Stimulated activated CD4-positive, alpha-beta T cell treated with anti-CD3 and anti-CD28 coated beads, TNF-alpha, amount 100 ng/mL, for 1 hour (primary cell): Measurements from ENCODE around the gene RNU6-9.
"Not testable (repeated sequence)": the region's sequence is repeated elsewhere in the genome, so short reads cannot be mapped to it uniquely, and the experiment has no call there.

Experiments
- DNase-seq, 3 donors: peaks; one replicate each; pipeline ENCODE4 v3.0.0-alpha.2; 2020; ENCODE audit warnings: low read depth in 3 of 3, low spot score in 1 of 3

RNU6-9 gene

DNA sequence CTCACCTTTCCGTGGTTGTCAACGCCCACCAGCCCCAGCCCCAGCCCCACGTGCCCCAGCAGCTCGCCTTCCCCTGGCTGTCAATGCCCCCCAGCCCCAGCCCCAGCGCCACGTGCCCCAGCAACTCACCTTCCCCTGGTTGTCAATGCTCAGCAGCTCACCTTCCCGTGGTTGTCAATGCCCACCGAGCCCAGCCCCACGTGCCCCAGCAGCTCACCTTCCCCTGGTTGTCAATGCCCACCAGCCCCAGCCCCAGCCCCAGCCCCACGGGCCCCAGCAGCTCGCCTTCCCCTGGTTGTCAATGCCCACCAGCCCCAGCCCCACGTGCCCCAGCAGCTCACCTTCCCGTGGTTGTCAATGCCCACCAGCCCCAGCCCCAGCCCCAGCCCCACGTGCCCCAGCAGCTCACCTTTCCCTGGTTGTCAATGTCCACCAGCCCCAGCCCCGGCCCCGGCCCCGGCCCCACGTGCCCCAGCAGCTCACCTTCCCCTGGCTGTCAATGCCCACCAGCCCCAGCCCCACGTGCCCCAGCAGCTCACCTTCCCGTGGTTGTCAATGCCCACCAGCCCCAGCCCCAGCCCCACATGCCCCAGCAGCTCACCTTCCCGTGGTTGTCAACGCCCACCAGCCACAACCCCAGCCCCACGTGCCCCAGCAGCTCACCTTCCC, 15.2 kb upstream of the RNU6-9 start:
- DNase-seq: not testable (repeated sequence)

GRCh38 chr19:878751-879561, 14.3 kb upstream of the RNU6-9 start:
- not testable (repeated sequence) for DNase-seq

DNA sequence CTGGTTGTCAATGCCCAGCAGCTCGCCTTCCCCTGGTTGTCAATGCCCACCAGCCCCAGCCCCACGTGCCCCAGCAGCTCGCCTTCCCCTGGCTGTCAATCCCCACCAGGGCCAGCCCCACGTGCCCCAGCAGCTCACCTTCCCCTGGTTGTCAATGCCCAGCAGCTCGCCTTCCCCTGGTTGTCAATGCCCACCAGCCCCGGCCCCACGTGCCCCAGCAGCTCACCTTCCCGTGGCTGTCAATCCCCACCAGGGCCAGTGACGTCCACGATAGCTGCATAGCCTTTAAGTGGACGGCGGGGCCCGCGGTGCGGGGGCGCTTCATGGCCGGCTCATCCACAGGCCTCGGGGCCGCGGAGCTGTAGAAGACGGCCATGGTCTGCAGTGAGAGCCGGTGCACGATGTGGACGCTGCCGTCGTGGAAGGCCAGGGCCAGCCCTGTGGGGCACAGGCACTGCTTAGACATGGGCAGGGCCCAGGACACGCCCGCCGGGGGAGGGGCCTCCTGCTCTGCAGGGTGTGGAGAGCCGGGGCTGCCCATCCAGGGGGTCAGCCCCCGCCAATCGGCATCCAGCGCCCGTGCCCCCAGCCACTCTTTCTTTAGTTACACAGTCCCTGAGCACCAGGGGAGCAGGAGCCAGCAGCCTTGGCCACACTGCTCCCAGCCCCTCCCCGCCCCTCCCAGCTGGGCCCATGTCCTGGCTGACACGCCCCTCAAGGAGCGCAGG, 13.4 kb upstream of the RNU6-9 start:
- DNase-seq: no peak

- DNase-seq: no peak
Observed at GRCh38 chr19:881385-882071, 11.8 kb upstream of the RNU6-9 start.

GRCh38 chr19:882871-883497, 10.3 kb upstream of the RNU6-9 start:
- DNase-seq: no peak

DNA sequence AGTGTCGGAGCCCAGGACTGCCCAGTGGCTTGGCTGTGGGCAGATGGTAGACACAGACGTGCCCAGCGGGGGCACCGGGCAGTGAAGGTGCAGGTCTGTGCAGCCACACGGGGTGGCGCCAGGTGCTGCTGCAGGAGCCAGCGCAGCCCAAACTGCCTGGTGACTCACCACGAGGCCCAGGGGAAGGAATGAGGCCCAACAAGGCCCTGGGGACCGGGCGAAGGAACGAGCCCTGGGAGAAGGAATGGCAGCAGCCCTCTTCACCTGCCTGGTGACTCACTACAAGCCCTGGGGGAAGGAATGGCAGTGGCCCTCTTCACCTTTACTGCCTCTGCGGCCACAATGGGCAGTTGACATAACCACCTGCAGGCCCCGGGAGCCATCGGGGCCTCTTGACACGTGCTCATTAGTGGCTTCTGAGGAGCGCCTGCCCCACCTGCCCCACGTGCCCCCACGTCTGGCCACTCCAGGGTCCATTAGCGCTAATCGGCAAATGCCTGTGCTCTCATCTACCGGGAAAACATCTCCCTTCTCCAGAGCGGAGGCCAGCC, 9.5 kb upstream of the RNU6-9 start:
- no peak for DNase-seq

DNA sequence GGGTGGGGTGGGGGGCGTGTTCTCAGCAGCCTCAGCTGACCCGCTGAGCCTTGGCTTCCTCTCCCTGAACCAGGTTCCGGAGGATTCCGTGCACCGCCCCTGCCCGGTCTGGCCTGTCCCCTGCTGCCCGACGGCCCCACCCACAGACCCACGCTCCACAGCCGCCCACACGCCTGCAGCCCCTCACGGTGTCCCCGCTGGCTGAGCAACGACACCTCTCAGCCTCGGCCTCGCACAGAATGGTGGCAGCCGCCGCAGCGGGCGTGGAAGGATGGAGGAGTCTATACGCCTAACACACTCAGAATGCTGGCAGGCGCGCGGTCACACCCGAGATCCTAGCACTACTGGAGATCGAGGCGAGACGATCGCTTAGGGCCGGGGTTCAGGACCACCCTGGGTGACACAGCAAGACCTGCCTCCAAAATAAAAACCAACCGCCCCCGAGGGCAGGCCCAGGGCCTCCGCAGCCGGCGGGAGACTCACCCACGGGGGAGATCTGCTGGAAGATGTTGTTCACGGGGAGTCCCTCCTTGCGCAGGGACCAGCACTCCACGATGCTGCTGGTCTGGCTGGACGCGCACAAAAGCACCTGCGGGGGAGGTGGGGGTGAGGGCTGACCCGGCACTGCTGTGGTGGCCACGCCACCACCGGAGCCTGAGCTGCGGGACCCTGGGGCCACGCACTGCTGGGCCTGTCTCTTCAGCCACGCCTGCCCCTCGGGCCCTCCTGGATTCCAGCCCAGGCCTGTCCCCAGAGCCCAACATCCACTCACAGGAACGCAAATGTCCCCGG, 8.7 kb upstream of the RNU6-9 start:
- no peak for DNase-seq

DNA sequence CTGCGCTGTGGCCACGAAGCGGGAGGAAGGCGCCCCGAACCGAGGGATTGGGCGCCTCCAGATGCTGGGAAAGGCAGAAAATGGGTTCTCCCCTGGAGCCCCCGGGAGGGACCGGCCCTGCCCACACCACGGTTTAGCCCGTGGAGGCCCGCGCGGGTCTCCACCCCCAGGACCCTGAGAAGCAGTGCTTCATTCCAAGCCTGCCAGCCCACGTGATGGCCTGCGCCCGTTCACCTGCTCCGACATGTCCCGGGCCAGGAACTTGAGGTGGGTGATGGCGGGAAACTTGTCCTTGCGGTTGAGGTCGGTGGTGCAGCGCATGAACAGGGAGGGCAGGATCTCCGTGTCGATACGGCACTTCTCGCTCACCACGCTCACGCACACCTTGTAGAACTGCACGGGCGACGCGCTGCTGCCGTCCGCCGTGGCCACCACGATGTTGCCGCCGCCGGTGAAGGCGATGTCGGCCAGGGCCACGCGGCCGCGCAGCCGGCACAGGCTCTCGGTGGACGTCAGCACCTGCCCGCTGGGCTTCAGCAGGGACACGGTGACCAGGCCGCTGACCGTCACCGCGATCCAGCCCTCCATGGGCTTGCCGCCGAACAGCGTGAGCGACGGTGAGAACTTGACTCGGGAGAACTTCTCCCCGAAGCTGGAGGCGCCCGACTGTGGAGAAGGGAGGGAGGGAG, 7.6 kb upstream of the RNU6-9 start:
- DNase-seq: no peak

DNA sequence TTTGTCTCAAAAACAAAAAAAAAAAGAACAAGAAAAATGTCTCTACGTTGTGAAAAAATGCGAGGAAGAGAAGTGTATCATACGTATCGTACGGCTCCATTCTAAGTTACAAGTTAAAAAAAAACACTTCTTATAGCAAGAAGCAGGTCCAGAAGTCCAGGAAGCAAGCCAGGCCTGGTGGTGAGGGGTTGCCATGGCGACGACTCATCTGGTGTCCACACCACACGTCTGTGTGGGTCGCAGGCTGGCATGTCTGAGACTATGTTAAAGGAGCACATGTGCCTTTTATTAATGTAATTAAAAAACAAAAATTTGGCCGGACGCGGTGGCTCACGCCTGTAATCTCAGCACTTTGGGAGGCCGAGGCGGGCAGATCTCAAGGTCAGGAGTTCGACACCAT, 6.2 kb upstream of the RNU6-9 start:
- DNase-seq: no peak

- no peak for DNase-seq
Observed at GRCh38 chr19:887599-887998, 5.7 kb upstream of the RNU6-9 start.

GRCh38 chr19:888581-889385, 4.5 kb upstream of the RNU6-9 start:
- peak in 1 of 3 donors; percentile 26 for DNase-seq

DNA sequence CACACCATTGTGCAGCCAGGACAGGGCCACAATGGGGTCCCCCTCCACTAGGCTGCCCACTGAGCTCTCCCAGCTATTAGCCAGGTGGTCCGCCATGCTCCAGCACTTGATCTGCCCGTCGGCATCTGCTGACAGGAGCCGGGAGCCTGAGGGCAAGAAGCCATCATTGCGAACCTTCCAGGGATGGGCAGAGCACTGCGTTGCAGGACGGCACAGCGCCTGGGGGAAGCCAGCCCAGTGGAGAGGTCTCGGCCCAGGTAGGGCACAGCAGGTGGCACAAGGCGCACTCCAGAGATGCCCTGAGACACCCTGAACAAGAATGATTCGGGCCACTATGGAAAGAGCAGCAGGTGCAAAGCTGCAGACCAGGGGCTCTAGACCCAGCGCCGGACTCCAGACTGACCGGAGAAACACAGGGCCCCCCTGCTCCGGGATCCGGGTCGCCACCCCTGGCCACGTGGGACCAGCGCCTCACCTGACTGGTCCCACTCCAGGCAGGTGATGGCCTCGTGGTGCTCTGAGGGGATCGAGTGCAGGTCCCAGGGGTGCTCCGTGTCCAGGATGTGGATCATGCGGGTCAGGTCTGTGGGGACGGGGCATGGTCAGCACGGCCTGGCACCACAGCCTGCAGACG, 3.5 kb upstream of the RNU6-9 start:
- no peak for DNase-seq

DNA sequence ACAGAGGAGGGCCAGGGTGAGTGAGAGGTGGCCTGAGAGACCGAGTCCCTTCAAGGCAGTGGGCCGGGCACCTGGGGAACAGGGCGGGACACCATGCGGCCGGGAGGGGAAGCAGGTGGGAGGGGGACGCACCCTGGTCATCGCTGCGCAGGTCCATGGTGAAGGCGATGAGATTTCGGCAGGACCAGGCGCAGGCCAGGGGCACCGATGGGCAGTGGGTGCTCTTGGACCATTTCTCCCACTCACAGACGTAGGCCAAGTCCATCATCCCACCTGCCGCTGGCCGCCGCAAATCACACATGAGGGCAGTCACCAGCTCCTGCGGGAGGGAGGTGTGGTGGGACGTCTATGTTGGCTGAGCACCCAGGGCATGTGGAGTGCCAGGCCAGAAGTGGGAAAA, 2.5 kb upstream of the RNU6-9 start:
- no peak for DNase-seq

GRCh38 chr19:891421-892200, 1.7 kb upstream of the RNU6-9 start:
- DNase-seq: not testable (repeated sequence)

GRCh38 chr19:892243-892893, 916 bp upstream of the RNU6-9 start:
- no peak for DNase-seq

DNA sequence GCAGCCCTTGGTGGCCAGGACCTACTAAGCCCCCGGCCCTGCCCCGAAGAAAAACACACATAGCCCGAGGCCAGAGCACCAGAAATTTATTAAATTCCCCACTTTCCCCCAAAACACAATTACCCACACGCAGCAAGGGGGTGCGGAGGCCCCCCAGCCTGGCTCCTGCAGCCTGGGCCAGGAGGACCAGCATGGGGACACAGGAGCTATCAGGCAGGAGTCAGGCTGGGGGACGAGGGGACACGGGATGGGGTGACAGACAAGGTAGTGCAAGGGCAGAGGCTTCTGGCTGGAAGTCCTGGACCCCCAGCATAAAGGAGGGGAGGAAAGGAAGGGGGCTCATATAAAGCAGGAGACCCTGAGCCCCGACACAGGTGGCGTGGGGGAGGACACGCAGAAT, 3.1 kb downstream of the RNU6-9 start:
- no peak for DNase-seq

GRCh38 chr19:896999-897398, 3.7 kb downstream of the RNU6-9 start:
- DNase-seq: no peak
